ENCODE data around the gene AP4B1.
"Not testable (repeated sequence)": the region's sequence is repeated elsewhere in the genome, so short reads cannot be mapped to it uniquely, and the experiment has no call there.

Gene AP4B1

GRCh38 chr1:113858418-113858817, 46.2 kb downstream of the AP4B1 start:
- DNase-seq (ENCODE audit: low read depth) = no peak

- no peak for DNase-seq (ENCODE audit: low read depth)
Measured at GRCh38 chr1:113857776-113858175, 46.8 kb downstream of the AP4B1 start.

GRCh38 chr1:113856401-113856790, 48.2 kb downstream of the AP4B1 start:
- DNase-seq (ENCODE audit: low read depth) = no peak

DNA sequence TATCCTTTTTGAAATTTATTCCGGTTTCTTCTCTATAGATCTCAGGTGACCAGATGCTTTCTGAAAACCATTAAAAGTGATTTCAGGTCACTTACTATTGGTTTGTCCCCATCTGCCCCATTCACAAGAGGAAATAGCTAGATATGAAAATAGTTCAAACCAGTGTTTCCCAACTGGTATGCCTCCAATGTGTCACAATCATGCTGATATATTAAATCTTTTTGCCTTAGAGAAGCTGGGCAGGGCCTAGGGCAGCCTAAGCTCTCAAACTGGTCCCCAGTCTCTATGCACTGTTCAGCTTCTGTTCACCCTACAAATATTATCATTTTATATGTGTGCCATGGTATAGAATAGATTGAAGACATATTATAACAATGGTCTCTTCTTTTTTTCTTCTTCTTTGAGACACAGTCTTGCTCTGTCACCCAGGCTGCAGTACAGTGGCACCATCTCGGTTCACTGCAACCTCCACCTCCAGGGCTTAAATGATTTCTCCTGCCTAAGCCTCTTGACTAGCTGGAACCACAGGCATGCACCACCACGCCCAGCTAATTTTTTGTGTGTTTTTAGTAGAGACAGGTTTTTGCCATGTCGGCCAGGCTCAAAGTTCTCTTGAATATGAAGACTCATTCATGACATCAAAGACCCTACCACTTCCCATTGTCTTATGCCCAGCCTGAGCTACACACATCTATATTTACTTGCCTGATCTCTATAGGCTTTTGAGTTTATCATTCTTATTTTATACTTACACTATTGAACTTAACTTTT, 48.8 kb downstream of the AP4B1 start:
- DNase-seq (ENCODE audit: low read depth) = no peak

DNA sequence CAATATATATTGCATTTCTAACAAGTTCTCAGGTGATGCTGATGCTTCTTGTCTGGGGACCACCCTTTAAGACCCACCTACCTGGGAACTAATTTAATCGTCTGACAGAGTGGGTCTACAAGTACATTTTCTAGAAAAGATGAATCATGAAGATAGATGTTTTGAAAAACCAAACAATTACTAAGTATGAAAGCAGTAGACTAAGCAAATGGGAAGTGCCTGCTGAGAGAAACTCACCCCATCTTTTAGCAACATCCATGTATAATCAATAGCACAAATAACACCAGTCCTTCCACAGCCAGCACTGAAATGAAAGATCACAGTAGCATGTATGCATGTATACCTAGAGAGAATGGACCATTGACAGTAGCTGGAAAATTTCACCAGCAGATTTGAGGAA, 50.4 kb downstream of the AP4B1 start:
- no peak for DNase-seq (ENCODE audit: low read depth)

GRCh38 chr1:113852694-113853093, 51.9 kb downstream of the AP4B1 start:
- not testable (repeated sequence) for DNase-seq (ENCODE audit: low read depth)

GRCh38 chr1:113850127-113850796, 54.3 kb downstream of the AP4B1 start:
- DNase-seq (ENCODE audit: low read depth) = no peak

GRCh38 chr1:113849072-113849471, 55.5 kb downstream of the AP4B1 start:
- no peak for DNase-seq (ENCODE audit: low read depth)

DNA sequence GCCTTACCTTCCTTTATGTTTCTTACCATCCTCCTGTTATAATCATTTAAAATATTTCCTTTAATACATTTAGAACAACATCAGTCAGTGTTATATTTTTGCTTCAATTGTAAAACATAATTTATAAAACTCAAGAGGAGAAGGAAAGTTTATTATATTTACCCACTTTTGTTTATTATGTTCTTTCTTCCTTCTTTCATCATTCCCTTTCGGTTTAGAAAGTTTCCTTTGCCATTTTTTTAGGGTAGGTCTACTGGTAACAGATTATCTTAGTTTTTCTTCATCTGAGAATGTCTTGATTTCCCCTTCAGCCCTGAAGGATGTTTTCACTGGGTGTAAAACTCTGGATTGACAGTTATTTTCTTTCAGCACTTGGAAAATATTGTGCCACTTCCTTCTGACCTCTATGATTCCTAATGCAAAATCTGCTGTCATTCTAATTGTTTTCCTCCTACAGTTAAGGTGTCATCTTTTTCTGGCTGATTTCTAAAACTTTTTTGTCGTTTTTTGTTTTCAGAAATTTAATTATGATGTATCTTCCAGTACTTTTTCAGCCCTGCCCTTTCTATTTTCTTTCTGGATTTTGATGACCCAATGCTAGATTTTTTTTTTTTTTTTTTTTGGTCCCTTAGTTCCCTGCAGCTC, 58.1 kb downstream of the AP4B1 start:
- no peak for DNase-seq (ENCODE audit: low read depth)
